ENCODE data around the gene VANGL2.
A peak's percentile ranks its signal among the peaks of the same experiment; 100 is the strongest.

Gene VANGL2

GRCh38 chr1:160427625-160428024 lies 27.3 kb downstream of the VANGL2 start:
- no peak for DNase-seq (ENCODE audit: low read depth, low spot score)

DNA sequence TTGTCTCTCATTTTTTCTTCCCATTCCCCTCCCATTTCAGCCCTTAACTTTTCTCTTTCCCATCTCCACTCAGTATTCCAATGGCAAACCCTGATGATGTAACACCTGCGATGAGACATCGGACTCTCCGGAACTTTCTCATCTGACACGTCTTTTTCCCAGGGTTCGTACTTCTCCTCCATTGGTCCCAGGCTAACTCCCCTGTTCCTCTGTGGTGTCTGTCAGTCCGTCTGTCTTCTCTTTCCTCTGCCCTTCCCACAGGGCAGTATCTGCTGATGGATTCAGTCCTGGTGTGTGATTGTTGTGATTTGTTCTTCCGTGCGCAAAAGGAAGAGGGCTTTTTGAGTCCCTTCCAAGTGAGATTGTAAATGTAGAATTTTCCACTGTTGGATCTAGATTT lies 27.7 kb downstream of the VANGL2 start:
- DNase-seq (ENCODE audit: low read depth, low spot score) = no peak

DNA sequence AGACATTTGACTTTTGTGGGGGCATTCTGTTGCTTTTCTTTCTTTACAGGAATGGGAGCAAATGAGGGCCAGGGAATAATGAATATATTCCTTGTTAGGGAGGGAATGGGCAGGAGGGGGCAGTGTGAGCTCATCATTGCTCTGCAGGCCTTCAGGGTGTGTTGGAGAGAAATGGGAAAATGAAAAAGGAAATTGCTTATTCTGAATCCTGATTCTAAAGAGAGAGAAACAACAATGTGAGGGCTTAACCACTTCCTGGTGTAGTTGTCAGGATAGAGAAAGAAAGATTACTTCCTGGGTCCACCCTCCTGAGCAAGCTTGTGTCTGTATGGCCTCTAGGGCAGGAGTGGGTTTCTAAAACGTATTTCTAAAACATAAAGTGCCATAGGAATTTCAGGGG lies 28.3 kb downstream of the VANGL2 start:
- DNase-seq (ENCODE audit: low read depth, low spot score) = peak; percentile 66

GRCh38 chr1:160429125-160429561 lies 28.8 kb downstream of the VANGL2 start:
- DNase-seq (ENCODE audit: low read depth, low spot score) = no peak

DNA sequence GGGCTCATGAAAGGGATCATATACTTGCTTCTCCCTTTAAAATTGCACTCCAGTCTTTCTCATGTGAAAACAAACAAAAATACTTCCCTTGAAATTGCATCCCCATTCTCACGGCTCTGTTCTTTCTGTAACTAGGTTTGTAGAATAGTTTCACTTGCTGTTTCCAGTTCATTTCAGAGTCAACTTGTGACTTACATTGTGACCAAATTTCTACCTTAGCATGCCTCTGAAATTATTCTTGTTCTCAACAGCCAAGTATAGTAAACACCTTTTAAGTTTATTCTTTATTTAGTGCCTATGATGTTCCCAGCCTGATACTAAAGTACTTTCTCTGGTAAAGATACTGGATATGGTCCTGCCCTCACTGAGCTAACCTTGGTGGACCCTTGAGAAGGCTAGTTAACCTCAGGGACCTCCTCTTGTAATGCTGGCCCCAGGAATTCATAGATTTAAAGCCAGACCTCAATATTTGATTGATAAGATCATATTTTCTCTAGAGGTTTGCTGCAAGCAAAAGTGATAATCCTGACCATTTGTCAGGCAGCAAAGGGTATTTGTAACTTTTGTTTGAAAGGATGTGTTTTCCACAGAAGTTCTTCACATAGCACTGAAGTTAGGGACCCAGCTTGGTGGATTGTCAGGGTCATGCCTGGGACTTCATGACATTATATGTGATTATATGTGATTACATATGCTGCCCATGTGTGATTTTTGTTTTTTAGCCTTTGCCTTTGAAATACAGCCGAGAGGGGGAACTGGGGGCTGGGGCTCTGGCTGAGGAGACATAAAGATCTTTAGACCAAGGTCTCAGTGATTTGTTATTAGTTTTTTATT lies 29.6 kb downstream of the VANGL2 start:
- no peak for DNase-seq (ENCODE audit: low read depth, low spot score)

DNA sequence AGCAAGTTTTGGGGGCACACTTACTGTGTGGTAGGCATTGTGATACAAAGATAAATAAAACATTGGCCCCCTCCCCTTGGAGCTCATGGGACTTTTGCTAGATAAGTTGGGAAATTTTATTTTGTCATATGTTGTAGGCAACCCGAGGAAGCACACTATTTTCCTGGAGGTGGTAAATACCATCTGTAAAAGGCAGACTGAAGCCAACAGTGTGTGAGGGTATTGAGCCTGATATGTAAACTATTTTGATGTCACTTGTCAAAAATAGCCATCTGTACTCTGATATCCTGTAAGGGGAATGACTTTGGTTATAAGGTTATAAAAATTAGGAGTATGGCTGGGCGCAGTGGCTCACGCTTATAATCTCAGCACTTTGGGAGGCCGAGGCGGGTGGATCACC lies 30.6 kb downstream of the VANGL2 start:
- DNase-seq (ENCODE audit: low read depth, low spot score) = no peak

DNA sequence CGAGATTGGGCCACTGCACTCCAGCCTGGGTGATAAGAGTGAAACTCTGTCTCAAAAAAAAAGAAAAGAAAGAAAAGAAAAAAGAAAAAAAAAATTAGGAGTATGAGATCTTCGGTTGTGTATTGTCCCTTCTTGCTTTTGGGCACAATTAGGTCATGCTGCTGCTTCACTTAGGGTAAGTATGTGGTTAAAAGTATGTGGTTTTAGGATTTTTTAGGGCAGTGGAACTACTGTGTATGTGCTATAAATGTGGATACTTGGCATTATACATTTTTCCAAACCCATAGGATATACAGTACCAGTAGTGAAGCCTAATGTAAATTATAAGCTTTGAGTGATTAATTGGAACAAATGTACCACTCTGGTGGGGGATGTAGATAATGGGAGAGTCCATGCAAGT lies 31.2 kb downstream of the VANGL2 start:
- no peak for DNase-seq (ENCODE audit: low read depth, low spot score)

- no peak for DNase-seq (ENCODE audit: low read depth, low spot score)
These were observed 32.0 kb downstream of the VANGL2 start for GRCh38 chr1:160432371-160432786.

DNA sequence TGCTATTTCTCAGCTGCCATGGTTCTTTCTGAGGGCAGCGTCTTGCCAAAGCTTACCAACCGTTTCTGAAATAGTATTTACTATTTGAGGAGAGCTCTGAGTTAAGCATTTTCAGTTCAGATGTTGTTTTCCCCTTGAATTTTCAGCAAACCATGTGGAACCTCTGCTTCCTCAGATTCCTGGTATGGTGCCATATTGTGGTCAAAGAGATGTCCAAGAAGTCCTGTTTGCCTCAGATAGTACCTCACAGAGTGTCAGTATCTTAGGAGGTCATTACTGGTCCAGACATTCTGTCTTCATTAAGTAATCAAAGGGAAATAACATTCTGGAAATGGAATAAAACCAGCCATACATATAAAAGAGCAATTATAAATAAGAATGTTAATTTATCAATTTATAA lies 36.6 kb downstream of the VANGL2 start:
- DNase-seq (ENCODE audit: low read depth, low spot score) = peak; percentile 7

DNA sequence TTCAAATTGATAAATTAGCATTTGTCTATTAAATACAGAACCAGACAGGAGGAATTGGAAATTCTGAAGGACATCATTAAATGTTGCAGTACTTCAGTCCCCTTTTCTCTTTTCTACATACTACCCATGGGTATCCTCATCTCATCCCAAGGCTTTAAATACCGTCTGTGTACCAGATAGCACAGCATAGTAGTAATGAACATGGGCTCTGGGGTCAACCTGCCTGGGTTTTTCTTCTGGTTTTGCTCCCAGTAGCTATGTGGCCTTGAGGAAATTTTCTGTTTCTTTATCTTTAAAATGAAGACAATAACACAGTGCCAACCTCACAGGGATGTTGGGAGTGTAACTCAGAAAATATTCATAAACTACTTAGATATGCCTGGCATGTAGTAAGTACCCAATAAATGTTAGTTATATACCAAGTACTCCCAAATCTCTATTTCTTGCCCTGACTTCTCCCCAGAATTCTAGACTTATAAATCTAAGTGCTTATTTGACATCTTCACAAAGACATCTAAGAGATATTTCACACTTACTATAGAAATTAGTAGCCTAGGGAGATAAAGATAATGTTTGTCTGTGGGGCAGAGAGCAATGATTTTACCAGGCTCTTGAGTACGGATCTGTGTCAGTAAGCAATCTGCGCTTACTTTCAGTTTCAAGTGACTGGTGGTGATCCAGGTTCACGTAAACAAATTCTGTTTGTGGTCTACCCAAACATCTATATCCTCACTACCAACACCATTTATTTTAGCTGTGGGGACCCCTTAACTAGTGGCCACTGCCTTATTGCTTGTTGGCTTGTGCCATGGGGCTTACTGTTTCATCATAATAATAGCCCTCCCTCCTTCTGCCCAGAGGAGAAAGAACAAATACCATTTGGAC lies 37.3 kb downstream of the VANGL2 start:
- DNase-seq (ENCODE audit: low read depth, low spot score) = no peak

GRCh38 chr1:160438317-160438918 lies 38.1 kb downstream of the VANGL2 start:
- DNase-seq (ENCODE audit: low read depth, low spot score) = no peak

- DNase-seq (ENCODE audit: low read depth, low spot score) = no peak
These were observed 38.6 kb downstream of the VANGL2 start for GRCh38 chr1:160438935-160439334.

DNA sequence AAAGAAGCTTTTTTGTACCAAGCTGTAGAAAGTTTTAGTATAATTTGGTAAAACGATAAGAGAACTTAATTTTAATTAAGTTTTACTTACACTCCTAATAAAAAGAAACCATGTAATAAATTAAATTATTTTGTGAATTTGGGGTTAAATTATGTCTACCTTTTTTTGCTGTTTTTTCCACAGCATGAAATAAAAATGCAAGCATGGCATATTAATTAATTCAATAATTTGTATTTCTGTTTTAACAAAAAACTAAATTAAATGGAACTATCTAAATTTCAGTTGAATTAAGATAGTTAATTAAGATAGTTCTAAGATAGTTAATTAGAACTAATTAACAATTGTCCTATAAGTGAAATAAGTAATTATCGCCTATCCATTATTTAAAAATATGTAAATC lies 39.4 kb downstream of the VANGL2 start:
- DNase-seq (ENCODE audit: low read depth, low spot score) = no peak

GRCh38 chr1:160446945-160447600 lies 46.7 kb downstream of the VANGL2 start:
- DNase-seq (ENCODE audit: low read depth, low spot score) = no peak

- no peak for DNase-seq (ENCODE audit: low read depth, low spot score)
These were observed 49.1 kb downstream of the VANGL2 start for GRCh38 chr1:160449494-160449893.

GRCh38 chr1:160451119-160451858 lies 50.9 kb downstream of the VANGL2 start:
- no peak for DNase-seq (ENCODE audit: low read depth, low spot score)

GRCh38 chr1:160451859-160452232 lies 51.5 kb downstream of the VANGL2 start:
- no peak for DNase-seq (ENCODE audit: low read depth, low spot score)

- DNase-seq (ENCODE audit: low read depth, low spot score) = no peak
These were observed 53.1 kb downstream of the VANGL2 start for GRCh38 chr1:160453443-160453842.

DNA sequence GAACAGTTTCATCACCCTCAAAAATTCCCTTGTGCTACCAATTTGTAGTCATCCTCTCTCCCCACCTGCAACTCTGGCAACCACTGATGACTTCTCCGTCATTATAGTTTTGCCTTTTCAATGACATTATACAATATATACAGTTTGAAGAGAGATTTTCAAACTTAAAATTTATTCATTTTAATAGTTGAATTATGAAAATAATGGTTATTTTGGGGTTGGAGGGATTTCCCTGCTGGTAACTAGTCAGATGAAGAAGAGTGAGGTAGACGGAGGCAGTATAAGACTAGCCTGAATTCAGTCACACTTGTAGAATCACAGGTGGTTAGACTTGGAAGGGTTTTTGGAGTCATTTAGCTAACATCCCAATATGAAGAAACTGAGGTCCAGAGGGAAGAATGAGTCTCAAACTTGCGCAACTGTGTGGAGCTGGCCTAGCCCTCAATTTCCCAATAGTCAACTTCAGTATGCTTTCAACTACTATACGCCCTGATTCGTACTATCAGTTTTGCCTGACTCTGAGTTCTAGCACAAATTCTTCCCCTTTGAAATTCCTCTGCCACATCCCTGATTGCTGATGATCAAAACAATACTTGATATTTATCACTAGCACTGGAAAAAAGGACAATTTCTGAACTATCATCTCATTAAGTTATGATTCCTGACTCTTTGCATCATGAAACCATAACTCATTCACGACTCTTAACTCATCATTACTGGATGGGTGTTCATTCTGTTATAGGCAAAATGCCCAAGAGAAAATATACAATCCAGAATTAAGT lies 54.2 kb downstream of the VANGL2 start:
- no peak for DNase-seq (ENCODE audit: low read depth, low spot score)

- DNase-seq (ENCODE audit: low read depth, low spot score) = no peak
These were observed 54.8 kb downstream of the VANGL2 start for GRCh38 chr1:160455153-160455517.
